NCI-H446 (cell line): ENCODE data around the gene CCDC177.

Experiments
- DNase-seq, 2 experiments: peaks; one replicate each; lab custom pipeline; 2025; lab: John Stamatoyannopoulos, UW

The CCDC177 gene

GRCh38 chr14:69574263-69574953 lies at the start of gene CCDC177:
Gene CCDC177 (minus strand): TSS chr14:69574871. CDS start chr14:69573622, 1,249 bp downstream.
- peak; percentile 43 to 70 for DNase-seq

DNA sequence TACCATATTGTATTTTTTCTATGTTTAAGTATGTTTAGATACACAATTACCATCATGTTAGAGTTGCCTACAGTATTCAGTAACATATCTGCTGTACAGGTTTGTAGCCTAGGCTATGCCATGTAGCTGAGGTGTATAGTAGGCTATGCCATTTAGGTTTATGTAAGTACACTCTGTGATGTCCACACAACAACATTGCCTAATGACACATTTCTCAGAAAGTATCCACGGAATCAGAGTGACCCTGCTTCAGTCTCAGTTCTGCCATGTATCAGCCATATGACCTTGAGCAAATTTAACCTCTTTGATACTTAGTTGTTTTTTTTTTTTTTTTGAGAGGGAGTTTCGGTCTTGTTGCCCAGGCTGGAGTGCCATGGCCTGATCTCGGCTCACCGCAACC lies 49.5 kb upstream of the CCDC177 start:
- DNase-seq, result no peak

DNA sequence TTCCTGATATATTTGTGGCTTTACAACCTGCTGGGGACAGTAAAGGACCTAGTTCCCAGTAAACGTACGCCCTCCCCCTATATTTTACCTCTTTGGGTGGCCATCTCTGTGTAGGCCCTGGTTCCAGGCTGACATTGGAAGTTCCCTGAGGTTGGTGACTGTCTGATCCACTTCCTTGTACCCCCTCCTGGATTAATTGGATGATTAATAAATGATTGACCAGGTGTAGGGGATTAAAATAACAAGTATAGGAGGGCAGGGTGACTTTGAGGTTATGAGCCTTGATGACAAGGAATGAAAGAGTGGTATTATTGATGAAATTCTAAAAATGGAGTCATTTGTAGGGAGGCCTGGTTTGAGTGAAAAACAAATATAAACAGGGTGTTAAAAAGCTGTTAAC lies 46.3 kb upstream of the CCDC177 start:
- DNase-seq, result no peak

GRCh38 chr14:69620211-69620611 lies 45.5 kb upstream of the CCDC177 start:
- DNase-seq, result no peak

- DNase-seq, result no peak
These were observed 44.3 kb upstream of the CCDC177 start for GRCh38 chr14:69619012-69619411.

DNA sequence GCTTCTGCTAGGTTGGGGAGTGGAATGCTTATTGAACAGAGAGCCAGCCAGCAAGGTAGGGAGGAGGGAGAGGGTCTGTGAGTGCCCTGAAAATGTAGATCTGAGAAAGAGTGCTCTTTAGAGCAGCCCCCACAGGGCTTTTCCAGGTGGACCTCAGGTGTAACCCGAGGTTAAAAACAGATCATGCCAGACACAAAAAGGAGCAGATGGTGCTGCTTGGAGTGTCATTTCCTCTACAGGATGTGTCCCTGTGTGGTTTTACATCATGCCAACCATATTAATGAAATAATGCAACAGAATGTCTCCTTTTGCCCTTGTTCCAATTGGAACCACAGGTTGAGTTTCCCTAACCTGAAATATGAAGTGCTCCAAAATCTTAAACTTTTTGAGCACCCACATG lies 43.1 kb upstream of the CCDC177 start:
- DNase-seq, result no peak

- no peak for DNase-seq
These were observed 41.7 kb upstream of the CCDC177 start for GRCh38 chr14:69616408-69616773.

GRCh38 chr14:69615496-69616407 lies 41.1 kb upstream of the CCDC177 start:
- DNase-seq, result peak in 1 of 2 experiments; percentile 44

DNA sequence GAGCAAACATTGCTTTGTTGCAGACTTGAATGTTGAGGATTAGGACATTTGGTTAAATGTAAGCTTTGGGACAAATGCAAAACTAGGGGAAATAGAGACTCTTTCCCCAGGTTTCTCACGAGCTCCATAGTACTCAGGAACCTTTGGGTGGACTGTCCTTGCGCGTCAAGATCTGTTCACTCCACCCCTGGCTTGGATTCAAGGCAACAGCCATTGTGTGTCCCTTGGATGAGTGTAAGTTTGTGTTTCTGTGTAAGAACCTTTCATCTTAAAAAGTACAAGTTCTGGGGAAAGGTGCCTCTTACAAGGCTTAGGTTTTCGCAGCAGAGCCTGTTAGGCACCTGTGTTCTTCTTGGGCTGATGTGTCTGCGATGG lies 40.4 kb upstream of the CCDC177 start:
- no peak for DNase-seq

DNA sequence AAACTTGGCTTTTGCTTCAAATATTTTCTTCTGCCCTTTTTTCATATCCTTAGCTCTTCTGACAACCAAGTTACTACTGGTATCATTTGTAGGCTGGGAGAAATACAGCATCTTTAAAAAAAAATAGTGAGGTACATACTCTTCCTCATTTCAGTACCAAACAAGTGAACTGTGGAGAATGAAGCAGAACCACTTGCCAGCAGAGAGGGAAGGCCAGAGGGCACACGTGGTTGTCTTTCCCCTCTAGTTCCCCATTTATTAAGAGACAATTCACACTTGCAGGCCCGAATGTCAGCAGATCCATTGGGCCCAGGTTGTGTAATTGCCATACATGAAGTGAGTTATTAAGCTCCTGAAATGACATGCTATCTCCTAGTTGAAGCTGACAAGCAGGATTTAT lies 39.9 kb upstream of the CCDC177 start:
- no peak for DNase-seq

DNA sequence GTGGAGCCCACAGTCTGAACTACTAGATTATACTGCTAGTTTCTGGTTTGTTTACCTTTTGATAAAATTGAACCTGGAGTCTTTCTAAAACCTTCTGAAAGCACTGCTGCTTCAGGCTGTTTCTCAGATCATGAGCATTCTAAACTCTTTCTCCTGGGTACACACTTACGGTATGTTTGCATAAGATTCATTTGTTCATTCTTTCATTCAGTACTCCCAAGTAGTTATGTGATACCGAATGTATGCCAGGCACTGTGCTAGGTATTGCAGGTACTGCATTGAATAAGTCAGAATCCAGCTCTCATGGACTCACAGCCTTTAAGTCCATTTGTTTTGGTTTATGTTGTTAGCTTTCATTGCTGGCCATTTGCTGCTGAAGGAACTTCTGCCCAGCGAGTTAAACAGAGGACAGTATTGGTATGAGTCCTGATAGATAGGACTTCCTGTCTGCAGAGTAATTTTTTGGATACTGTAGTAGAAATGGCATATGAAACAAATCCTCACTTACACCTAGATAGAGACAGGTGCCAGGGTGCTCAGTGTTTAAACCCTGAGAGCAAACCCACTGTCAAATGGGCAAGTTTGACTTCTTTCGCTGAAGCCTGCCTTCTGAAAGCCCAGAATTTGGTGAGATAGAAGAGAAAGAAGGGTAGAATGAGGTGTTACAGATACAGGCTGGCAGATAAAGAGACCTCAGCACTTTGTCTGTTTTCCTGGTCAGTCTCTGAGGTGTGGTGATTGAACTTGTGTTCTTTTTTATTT lies 38.8 kb upstream of the CCDC177 start:
- DNase-seq, result no peak

GRCh38 chr14:69612783-69613130 lies 38.1 kb upstream of the CCDC177 start:
- no peak for DNase-seq

DNA sequence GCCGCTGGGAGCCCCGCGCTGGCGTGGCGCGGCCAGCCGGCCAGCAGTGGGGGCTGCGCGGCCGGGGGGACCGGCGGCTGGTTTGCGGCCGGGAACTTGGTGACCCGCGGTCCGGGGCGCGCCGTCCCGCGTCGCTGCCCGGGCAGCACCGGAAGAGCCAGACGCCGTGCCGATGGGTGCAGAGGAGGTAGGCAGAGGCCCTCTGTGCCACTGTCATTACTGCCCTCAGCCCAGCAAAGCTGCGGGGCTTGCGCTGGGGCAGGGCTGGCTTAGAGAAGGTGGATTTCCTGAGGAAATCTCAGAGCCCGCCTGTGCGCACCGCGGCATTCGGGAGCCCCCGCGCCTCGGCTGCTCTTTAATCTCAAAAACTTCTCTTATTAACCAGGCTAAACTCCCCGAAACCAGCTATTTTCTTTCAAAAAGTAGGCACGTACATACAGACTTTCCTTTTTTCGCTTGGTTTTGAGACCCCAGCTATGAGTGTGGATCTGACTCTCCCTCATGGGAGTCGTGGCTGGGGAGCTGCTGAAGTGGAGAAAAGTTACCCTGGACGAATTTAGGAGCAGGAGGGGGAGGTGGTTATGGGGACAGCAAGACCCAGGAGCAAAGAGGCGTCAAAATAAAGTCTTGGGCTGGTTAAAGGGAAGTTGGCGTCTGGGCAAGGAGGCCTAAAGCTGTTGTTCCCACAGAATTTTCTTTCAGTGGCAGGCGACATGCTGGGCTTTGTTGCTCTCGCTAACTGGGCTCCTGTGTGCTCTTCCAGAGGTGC lies 37.5 kb upstream of the CCDC177 start:
- no peak for DNase-seq

DNA sequence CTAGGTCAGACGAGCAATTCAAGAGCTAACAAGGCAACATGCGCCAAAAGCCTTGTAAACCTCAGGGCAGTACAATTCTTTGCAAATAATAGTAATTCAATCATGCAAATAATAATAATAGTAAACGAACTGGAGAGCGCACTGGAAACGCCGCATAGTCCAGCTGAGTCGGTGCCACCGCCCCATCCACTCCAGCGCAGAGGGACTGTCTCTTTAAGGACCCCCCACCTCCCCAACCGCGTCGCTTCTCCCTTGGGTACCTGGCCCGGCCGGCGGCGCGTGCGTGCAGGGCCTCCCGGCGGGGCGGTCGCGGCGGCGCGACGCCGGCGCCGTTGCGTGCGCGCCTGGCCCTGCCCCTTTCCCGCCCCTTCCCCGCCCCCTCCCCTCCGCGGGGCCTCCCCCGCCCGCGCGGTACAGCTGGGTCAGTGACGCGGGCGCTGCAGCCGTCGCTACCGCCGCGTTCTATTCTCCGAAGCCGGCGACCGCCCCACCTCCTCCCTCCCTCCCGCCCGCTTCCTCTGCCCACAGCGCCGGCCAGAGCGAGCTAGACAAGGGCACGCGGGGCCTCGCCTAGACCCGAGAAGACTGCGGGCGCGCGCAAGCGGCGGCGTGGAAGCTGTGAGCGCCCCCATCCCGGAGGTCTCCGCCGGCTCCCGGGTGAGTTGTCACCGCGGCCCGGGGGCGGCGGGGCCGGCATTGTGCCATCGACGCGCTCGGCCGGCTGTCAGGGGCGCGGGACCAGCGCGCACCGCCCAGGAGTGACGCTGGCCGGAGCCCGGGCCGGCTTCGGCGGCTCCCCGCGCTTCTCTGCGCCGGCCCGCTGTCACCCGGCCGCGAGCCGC lies 36.7 kb upstream of the CCDC177 start, which contains the start of gene SUSD6:
Gene SUSD6 (plus strand): TSS at position 425 of the 842 bp plus-strand sequence. CDS start 46,997 bp downstream, outside the sequence.
- DNase-seq, result peak; percentile 58 to 93

DNA sequence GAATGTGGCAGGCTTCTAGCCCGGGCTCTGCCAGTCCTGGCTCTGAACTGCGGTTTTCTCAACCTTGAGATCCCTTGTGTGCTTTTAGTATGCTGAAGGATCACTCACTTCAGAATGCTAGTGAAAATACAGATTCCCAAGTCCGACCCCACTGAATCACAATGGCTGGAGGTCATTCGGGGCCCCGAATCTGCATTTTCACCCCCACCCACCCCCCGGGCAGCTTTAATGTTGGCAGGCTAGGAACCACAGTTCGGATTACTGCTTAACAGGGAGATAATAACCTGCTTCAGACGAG lies 36.2 kb upstream of the CCDC177 start:
- DNase-seq, result no peak

GRCh38 chr14:69610020-69610873 lies 35.6 kb upstream of the CCDC177 start:
- no peak for DNase-seq

DNA sequence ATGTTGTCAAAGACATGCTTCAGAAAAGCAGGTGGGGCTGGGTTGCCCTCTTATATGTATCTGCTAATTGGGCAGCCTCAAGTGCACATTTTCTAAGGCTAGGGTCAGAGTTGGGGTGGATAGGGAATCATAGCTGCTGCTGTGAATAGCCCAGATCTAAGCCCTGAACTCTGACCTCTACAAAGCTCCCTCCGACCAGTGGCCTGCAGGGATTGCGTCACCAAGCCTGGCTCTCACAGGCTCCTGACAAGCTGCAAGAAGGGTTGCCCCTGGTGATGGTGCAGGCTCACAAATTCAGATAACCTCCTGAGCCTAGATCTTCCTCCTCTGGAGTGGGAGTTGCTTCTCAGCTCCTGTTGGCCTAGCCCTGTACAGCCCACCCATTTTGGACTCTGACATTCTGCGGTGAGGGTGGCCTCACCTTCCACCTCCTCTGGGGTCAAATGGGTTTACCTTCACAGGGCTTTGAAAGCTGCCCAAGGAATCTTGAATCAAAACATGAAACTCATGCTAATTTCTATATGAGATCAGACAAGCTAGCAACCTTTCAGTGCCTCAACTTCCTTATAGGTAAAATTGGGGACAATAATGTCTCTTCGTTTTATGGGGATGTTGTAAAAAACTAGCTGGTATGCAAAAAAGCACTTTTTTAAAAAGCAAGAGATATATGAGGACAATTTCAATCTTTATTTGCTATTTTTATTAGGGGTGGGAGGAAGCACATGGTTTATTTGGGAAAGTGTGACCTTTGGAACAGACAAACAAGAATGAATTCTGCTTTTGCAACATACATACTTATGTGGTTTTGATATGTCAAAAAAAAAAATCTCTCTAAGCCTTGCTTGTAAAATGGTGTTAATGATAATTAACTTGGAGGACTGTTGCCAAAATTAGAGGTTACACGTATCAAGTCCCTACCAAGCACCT lies 31.9 kb upstream of the CCDC177 start:
- no peak for DNase-seq

- no peak for DNase-seq
These were observed 31.1 kb upstream of the CCDC177 start for GRCh38 chr14:69605738-69606137.

GRCh38 chr14:69600304-69600891 lies 25.7 kb upstream of the CCDC177 start:
- DNase-seq, result no peak
